ENCODE measurements around the gene CCDC191. TPM values are rescaled to one million over a fixed set of nuclear protein-coding genes. Genes with fewer than 3 reads are reported as not detected.
A peak's percentile ranks its signal among the peaks of the same experiment; 100 is the strongest.

CCDC191 gene
- total RNA-seq: 10 to 100 TPM in 2 of 3 donors, 1 to 10 TPM in 1; 4.3 to 13.2 (median 10.8) TPM

- no peaks in the 10 kb centered on the region for H3K36me3 ChIP-seq
- peak within 1 kb of the TSS; percentile 87 to 88 for H3K27ac ChIP-seq
- peak; percentile 98 to 99 for DNase-seq (ENCODE audit: low spot score in 2 of 2)
- H3K27me3 ChIP-seq: no peaks in the 10 kb centered on the region
- H3K9me3 ChIP-seq: no peaks in the 10 kb centered on the region
- intact Hi-C loops (cut with DNase I; ENCODE audit: low total_unique reads): loop anchor here (5.0 kb wide), 1 partner anchor 1459 kb away; no protein-coding TSS in a partner anchor
- no peaks in the 10 kb centered on the region for H3K4me1 ChIP-seq
- TF ChIP-seq CTCF (IDR thresholded peaks at IDR 0.05): no peak
- TF ChIP-seq POLR2A (IDR thresholded peaks at IDR 0.05): no peak
- TF ChIP-seq POLR2AphosphoS5 (IDR thresholded peaks at IDR 0.05): peak; percentile 69 to 87 (median 83)
- peak within 1 kb of the TSS; percentile 62 to 81 (median 74) for H3K4me3 ChIP-seq
Observed at GRCh38 chr3:114056130-114057010, at the start of gene CCDC191, which contains the start of gene QTRT2. Gene CCDC191 (minus strand): TSS chr3:114056526. CDS start chr3:114056466, 60 bp downstream. Gene QTRT2 (plus strand): TSS chr3:114056737. CDS start chr3:114065258, 8,521 bp downstream.

GRCh38 chr3:114104414-114104813 is 48.1 kb upstream of the CCDC191 start:
- TF ChIP-seq CTCF (IDR thresholded peaks at IDR 0.05): no peak
- no peak for TF ChIP-seq POLR2A (IDR thresholded peaks at IDR 0.05)
- no peak for TF ChIP-seq POLR2AphosphoS5 (IDR thresholded peaks at IDR 0.05)
- H3K27ac ChIP-seq: no peak overlapping the region
- H3K4me1 ChIP-seq: no peaks in the 10 kb centered on the region
- no peak for DNase-seq (ENCODE audit: low spot score in 2 of 2)
- no peaks in the 10 kb centered on the region for H3K36me3 ChIP-seq
- intact Hi-C loops (cut with DNase I; ENCODE audit: low total_unique reads): no loop called here
- H3K4me3 ChIP-seq: no peak overlapping the region
- no peaks in the 10 kb centered on the region for H3K27me3 ChIP-seq
- H3K9me3 ChIP-seq: no peaks in the 10 kb centered on the region

- Histone ChIP-seq H3K9me3 (no peaks in the 10 kb centered on the region), H3K27ac (no peak overlapping the region), H3K4me1 (no peaks in the 10 kb centered on the region), H3K36me3 (no peaks in the 10 kb centered on the region), H3K4me3 (no peak overlapping the region), H3K27me3 (no peaks in the 10 kb centered on the region)
- DNase-seq (ENCODE audit: low spot score in 2 of 2): no peak
- intact Hi-C loops (cut with DNase I; ENCODE audit: low total_unique reads): no loop called here
- no peak for TF ChIP-seq POLR2AphosphoS5 (IDR thresholded peaks at IDR 0.05)
- no peak for TF ChIP-seq CTCF (IDR thresholded peaks at IDR 0.05)
- no peak for TF ChIP-seq POLR2A (IDR thresholded peaks at IDR 0.05)
Observed at GRCh38 chr3:114103858-114104257, 47.5 kb upstream of the CCDC191 start.

- intact Hi-C loops (cut with DNase I; ENCODE audit: low total_unique reads): no loop called here
- Histone ChIP-seq H3K36me3 (no peaks in the 10 kb centered on the region), H3K27ac (no peak overlapping the region), H3K4me1 (no peaks in the 10 kb centered on the region), H3K27me3 (no peaks in the 10 kb centered on the region), H3K9me3 (no peaks in the 10 kb centered on the region), H3K4me3 (no peak overlapping the region)
- no peak for DNase-seq (ENCODE audit: low spot score in 2 of 2)
- TF ChIP-seq CTCF (IDR thresholded peaks at IDR 0.05) (no peak), POLR2A (IDR thresholded peaks at IDR 0.05) (no peak), POLR2AphosphoS5 (IDR thresholded peaks at IDR 0.05) (no peak)
Observed at GRCh38 chr3:114103181-114103580, 46.9 kb upstream of the CCDC191 start.

- H3K9me3 ChIP-seq: no peaks in the 10 kb centered on the region
- no peaks in the 10 kb centered on the region for H3K4me1 ChIP-seq
- intact Hi-C loops (cut with DNase I; ENCODE audit: low total_unique reads): no loop called here
- no peak for DNase-seq (ENCODE audit: low spot score in 2 of 2)
- no peaks in the 10 kb centered on the region for H3K36me3 ChIP-seq
- H3K4me3 ChIP-seq: no peak overlapping the region
- H3K27ac ChIP-seq: no peak overlapping the region
- H3K27me3 ChIP-seq: no peaks in the 10 kb centered on the region
- TF ChIP-seq POLR2AphosphoS5 (IDR thresholded peaks at IDR 0.05): no peak
- no peak for TF ChIP-seq POLR2A (IDR thresholded peaks at IDR 0.05)
- no peak for TF ChIP-seq CTCF (IDR thresholded peaks at IDR 0.05)
Observed at GRCh38 chr3:114101101-114101500, 44.8 kb upstream of the CCDC191 start.
